NOMO-1 treated with DMSO at 0.1 percent for 48 hours (cell line): Measurements from ENCODE around the gene AOC2.
A peak's percentile ranks its signal among the peaks of the same experiment; 100 is the strongest.
"Not testable (repeated sequence)": the region's sequence is repeated elsewhere in the genome, so short reads cannot be mapped to it uniquely, and the experiment has no call there.

Experiments
- DNase-seq: peaks from one replicate; lab custom pipeline; 2025; ENCODE audit not compliant: unreplicated experiment; lab: John Stamatoyannopoulos, UW

The AOC2 gene

GRCh38 chr17:42832213-42832933 lies 12.0 kb upstream of the AOC2 start:
- no peak for DNase-seq

- peak; percentile 86 for DNase-seq
These were observed 11.2 kb upstream of the AOC2 start, which contains the start of gene PSME3 for GRCh38 chr17:42832934-42833766. Gene PSME3 (plus strand): TSS chr17:42833397. CDS start chr17:42833632, 235 bp downstream.

GRCh38 chr17:42833767-42834422 lies 10.5 kb upstream of the AOC2 start:
- DNase-seq, result no peak

- peak; percentile 26 for DNase-seq
These were observed 8.6 kb upstream of the AOC2 start for GRCh38 chr17:42835732-42836131.

- no peak for DNase-seq
These were observed 2.2 kb upstream of the AOC2 start for GRCh38 chr17:42841975-42842685.

- peak; percentile 47 for DNase-seq
These were observed 934 bp upstream of the AOC2 start for GRCh38 chr17:42843358-42843934.

- DNase-seq, result no peak
These were observed 578 bp downstream of the AOC2 start for GRCh38 chr17:42844761-42845555.

GRCh38 chr17:42845556-42845917 lies 1.2 kb downstream of the AOC2 start:
- no peak for DNase-seq

- DNase-seq, result peak; percentile 30
These were observed 1.7 kb downstream of the AOC2 start for GRCh38 chr17:42845918-42846593.

- DNase-seq, result no peak
These were observed 2.4 kb downstream of the AOC2 start for GRCh38 chr17:42846594-42847280.

GRCh38 chr17:42848093-42848492 lies 3.7 kb downstream of the AOC2 start:
- no peak for DNase-seq

GRCh38 chr17:42849031-42849430 lies 4.7 kb downstream of the AOC2 start:
- no peak for DNase-seq

- no peak for DNase-seq
These were observed 5.2 kb downstream of the AOC2 start for GRCh38 chr17:42849451-42850181.

GRCh38 chr17:42850954-42851353 lies 6.6 kb downstream of the AOC2 start, which contains the start of gene AOC3:
Gene AOC3 (plus strand): TSS chr17:42851199. CDS start chr17:42851344, 145 bp downstream.
- no peak for DNase-seq

GRCh38 chr17:42851371-42852240 lies 7.2 kb downstream of the AOC2 start:
- DNase-seq, result not testable (repeated sequence)

- DNase-seq, result no peak
These were observed 8.0 kb downstream of the AOC2 start for GRCh38 chr17:42852351-42852750.

- no peak for DNase-seq
These were observed 8.6 kb downstream of the AOC2 start for GRCh38 chr17:42853004-42853403.
